Caco-2 (cell line): Measurements from ENCODE around the gene MAGEL2. TPM values are rescaled to one million over a fixed set of nuclear protein-coding genes. Genes with fewer than 3 reads are reported as not detected.

Experiments used
- BruUV-seq: library from RNA; stranded (reverse); fragments of 400-500 nt; replicated peaks from 2 replicates; lab custom pipeline; 2021; lab: Mats Ljungman, UMichigan
- CTCF ChIA-PET: fragments of 300-600 bp; sonication (Branson Sonifier 250); formaldehyde crosslinking; loops from one replicate; lab custom pipeline; 2022; ENCODE audit warnings: antibody characterized with exemption; lab: Charles Lee
- POLR2A ChIA-PET: fragments of 300-600 bp; sonication (Branson Sonifier 250); formaldehyde crosslinking; loops from one replicate; lab custom pipeline; 2022; ENCODE audit warnings: antibody characterized with exemption; lab: Charles Lee
- DNase-seq, 2 experiments: peaks; one replicate each; pipeline versions ENCODE4 v3.0.0 to v3.0.0-alpha.2; 2020 to 2022
- H3K27me3 ChIP-seq: replicated peaks from 2 replicates; pipeline ENCODE4 v1.6.0; 2011; ENCODE audit warnings: low read length; ENCODE audit not compliant: control insufficient read depth, insufficient read depth
- H3K36me3 ChIP-seq: 2 replicates; pipeline ENCODE4 v1.5.1; 2011; ENCODE audit warnings: low read length; ENCODE audit not compliant: control insufficient read depth, insufficient read depth
- H3K4me1 ChIP-seq: fragments of 250-450 bp; sonication (Bioruptor Pico); 2 replicates; pipeline ENCODE4 v1.5.1; 2020; ENCODE audit warnings: mild to moderate bottlenecking
- H3K4me3 ChIP-seq: 2 replicates; pipeline ENCODE4 v1.5.1; 2011; ENCODE audit warnings: low read depth, mild to moderate bottlenecking, control low read depth, low read length
- H3K9me3 ChIP-seq: fragments of 250-450 bp; sonication (Bioruptor Pico); 2 replicates; pipeline ENCODE4 v1.5.1; 2020; ENCODE audit warnings: mild to moderate bottlenecking, moderate library complexity
- H3K27ac Mint-ChIP-seq: one replicate; pipeline ENCODE4 v1.8.0; 2022; ENCODE audit warnings: mixed read lengths; ENCODE audit not compliant: unreplicated experiment
- H3K27me3 Mint-ChIP-seq: one replicate; pipeline ENCODE4 v1.8.0; 2022; ENCODE audit warnings: mixed read lengths; ENCODE audit not compliant: insufficient read depth, unreplicated experiment
- H3K36me3 Mint-ChIP-seq: one replicate; pipeline ENCODE4 v1.8.0; 2022; ENCODE audit warnings: mild to moderate bottlenecking, mixed read lengths; ENCODE audit not compliant: insufficient read depth, unreplicated experiment
- H3K4me1 Mint-ChIP-seq: one replicate; pipeline ENCODE4 v1.8.0; 2022; ENCODE audit warnings: low read depth, mixed read lengths; ENCODE audit not compliant: unreplicated experiment
- H3K4me3 Mint-ChIP-seq: one replicate; pipeline ENCODE4 v1.8.0; 2022; ENCODE audit warnings: mild to moderate bottlenecking, moderate library complexity, mixed read lengths; ENCODE audit not compliant: unreplicated experiment
- H3K9me3 Mint-ChIP-seq: one replicate; pipeline ENCODE4 v1.8.0; 2022; ENCODE audit warnings: mixed read lengths; ENCODE audit not compliant: unreplicated experiment
- intact Hi-C: fragments of 100-400 bp; cut with micrococcal nuclease; formaldehyde crosslinking; loops from one replicate; pipeline ENCODE4 v1.10.0; 2022; ENCODE audit not compliant: unreplicated experiment
- total RNA-seq: library from RNA; stranded (reverse); gene quantifications from 2 replicates; pipeline ENCODE4 v1.2.3, GENCODE V29; 2022
- TF ChIP-seq, protein P1 (sequence below), 2 experiments: fragments of 200-600 bp in 1 of 2; IDR thresholded peaks; 1 replicate in 1 of 2; 2 replicates in 1 of 2; pipeline versions ENCODE4 v1.5.1 to v1.8.0; 2011 to 2022; ENCODE audit warnings: antibody characterized with exemption in 1 of 2, control low read depth in 1 of 2, inconsistent platforms in 1 of 2, low read depth in 1 of 2, low read length in 1 of 2, mild to moderate bottlenecking in 1 of 2, moderate library complexity in 1 of 2; ENCODE audit not compliant: insufficient read depth in 1 of 2, severe bottlenecking in 1 of 2, unreplicated experiment in 1 of 2

MAGEL2 gene
- total RNA-seq, 1 experiment from 2014 or later = not detected

DNA sequence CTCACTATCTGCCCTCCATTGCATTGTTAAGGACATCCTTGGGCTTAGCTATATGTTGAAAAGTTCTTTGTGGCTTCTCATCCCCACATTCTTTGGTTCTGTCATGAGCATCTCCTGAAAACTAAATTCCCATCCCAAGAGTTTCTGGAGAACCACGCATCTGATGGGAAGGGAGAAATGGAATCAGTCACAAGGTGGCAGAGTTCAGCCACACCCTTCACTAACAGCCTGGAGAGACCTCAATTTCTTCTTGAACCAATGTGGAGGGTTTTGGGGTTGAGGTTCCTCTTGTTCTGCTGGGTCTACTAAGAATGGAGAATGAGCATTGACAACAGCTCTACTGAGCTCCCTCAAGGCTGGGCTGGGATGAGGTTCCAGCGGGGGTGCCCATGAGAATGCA lies 15.6 kb upstream of the MAGEL2 start:
- H3K4me3 ChIP-seq = no peak overlapping the region
- no peaks in the 10 kb centered on the region for H3K27me3 ChIP-seq
- TF ChIP-seq, protein P1, sequence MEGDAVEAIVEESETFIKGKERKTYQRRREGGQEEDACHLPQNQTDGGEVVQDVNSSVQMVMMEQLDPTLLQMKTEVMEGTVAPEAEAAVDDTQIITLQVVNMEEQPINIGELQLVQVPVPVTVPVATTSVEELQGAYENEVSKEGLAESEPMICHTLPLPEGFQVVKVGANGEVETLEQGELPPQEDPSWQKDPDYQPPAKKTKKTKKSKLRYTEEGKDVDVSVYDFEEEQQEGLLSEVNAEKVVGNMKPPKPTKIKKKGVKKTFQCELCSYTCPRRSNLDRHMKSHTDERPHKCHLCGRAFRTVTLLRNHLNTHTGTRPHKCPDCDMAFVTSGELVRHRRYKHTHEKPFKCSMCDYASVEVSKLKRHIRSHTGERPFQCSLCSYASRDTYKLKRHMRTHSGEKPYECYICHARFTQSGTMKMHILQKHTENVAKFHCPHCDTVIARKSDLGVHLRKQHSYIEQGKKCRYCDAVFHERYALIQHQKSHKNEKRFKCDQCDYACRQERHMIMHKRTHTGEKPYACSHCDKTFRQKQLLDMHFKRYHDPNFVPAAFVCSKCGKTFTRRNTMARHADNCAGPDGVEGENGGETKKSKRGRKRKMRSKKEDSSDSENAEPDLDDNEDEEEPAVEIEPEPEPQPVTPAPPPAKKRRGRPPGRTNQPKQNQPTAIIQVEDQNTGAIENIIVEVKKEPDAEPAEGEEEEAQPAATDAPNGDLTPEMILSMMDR (IDR thresholded peaks at IDR 0.05; ENCODE audit: insufficient read depth in 1 of 2, low read depth in 1 of 2, low read length in 1 of 2, severe bottlenecking in 1 of 2, unreplicated experiment in 1 of 2) = no peak
- CTCF ChIA-PET = no interaction called here
- Mint-ChIP-seq H3K4me1 (no peaks in the 10 kb centered on the region), H3K36me3 (no peaks in the 10 kb centered on the region), H3K4me3 (no peak overlapping the region), H3K9me3 (no peaks in the 10 kb centered on the region), H3K27ac (no peak overlapping the region), H3K27me3 (peaks cover 3% of the 10 kb centered on the region)
- H3K9me3 ChIP-seq = peaks cover 4% of the 10 kb centered on the region; the same call in 1 of the 2 replicates
- intact Hi-C loops = no loop called here
- no peak for DNase-seq
- H3K4me1 ChIP-seq = 0 out of 2 replicates have a peak, but pooled peaks cover 6% of the 10 kb centered on the region
- POLR2A ChIA-PET = no interaction called here
- H3K36me3 ChIP-seq = no peaks in the 10 kb centered on the region
- BruUV-seq = no TSS peak

DNA sequence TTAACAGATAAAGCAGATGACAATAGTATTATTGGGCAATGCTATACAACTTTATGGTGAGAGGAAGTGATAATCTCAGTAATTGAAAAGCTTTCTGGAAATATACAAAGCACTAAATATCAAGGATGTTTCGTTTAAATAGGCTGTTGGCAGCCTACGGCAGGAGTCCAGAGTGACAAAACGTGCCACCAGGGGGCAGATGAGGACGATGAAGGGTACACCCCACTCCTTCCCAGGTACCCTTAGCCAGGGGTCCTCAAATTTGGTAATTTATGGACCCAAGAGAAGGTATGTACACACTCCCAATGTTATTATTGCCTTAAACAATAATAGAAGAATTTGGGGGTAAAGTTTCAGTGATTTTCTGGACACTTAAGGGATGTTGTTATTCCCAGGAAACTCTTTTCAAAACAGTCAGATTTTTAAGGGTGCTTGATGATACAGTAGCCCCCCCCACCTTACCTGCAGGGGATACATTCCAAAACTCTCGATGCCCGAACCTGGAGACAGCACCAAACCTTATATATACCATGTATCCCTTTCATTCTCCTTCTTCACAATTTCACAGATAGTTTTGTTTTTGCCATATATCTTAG lies 1.4 kb upstream of the MAGEL2 start:
- ChIA-PET POLR2A (no interaction called here), CTCF (interaction anchor here (1.2 kb wide), 1 partner anchor 229 kb away, joined by 3 read pairs; no protein-coding TSS in a partner anchor)
- peak; percentile 45 to 66 for DNase-seq
- Mint-ChIP-seq H3K36me3 (no peaks in the 10 kb centered on the region), H3K27ac (no peak overlapping the region), H3K9me3 (no peaks in the 10 kb centered on the region), H3K4me3 (no peak overlapping the region), H3K4me1 (no peaks in the 10 kb centered on the region), H3K27me3 (peaks cover 15% of the 10 kb centered on the region)
- Histone ChIP-seq H3K27me3 (no peaks in the 10 kb centered on the region), H3K4me1 (no peaks in the 10 kb centered on the region), H3K36me3 (no peaks in the 10 kb centered on the region), H3K9me3 (no peaks in the 10 kb centered on the region), H3K4me3 (no peak overlapping the region)
- intact Hi-C loops = loop anchor here (1.0 kb wide), 2 partner anchors 208 to 229 kb away; no protein-coding TSS in a partner anchor
- BruUV-seq = no TSS peak
- TF ChIP-seq, protein P1 (IDR thresholded peaks at IDR 0.05; ENCODE audit: insufficient read depth in 1 of 2, low read depth in 1 of 2, low read length in 1 of 2, severe bottlenecking in 1 of 2, unreplicated experiment in 1 of 2) = peak; percentile 68 to 85

DNA sequence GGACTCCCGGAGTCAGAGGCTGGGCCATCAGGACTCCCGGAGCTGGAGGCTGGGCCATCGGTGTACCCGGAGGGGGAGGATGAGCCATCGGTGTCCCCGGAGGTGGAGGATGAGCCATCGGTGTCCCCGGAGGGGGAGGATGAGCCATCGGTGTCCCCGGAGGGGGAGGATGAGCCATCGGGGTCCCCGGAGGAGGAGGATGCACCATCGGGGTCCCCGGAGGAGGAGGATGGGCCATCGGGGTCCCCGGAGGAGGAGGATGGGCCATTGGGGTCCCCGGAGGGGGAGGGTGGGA lies 719 bp downstream of the MAGEL2 start:
- Histone ChIP-seq H3K27me3 (no peaks in the 10 kb centered on the region), H3K36me3 (no peaks in the 10 kb centered on the region), H3K4me1 (no peaks in the 10 kb centered on the region), H3K9me3 (no peaks in the 10 kb centered on the region), H3K4me3 (no peak overlapping the region)
- Mint-ChIP-seq H3K27ac (no peak overlapping the region), H3K4me3 (no peak overlapping the region), H3K36me3 (no peaks in the 10 kb centered on the region), H3K27me3 (peaks cover 11% of the 10 kb centered on the region), H3K9me3 (no peaks in the 10 kb centered on the region), H3K4me1 (no peaks in the 10 kb centered on the region)
- ChIA-PET POLR2A (no interaction called here), CTCF (interaction anchor here (1.2 kb wide), 1 partner anchor 211 kb away, joined by 5 read pairs; no protein-coding TSS in a partner anchor)
- no peak for DNase-seq
- TF ChIP-seq, protein P1 (IDR thresholded peaks at IDR 0.05; ENCODE audit: insufficient read depth in 1 of 2, low read depth in 1 of 2, low read length in 1 of 2, severe bottlenecking in 1 of 2, unreplicated experiment in 1 of 2) = no peak
- intact Hi-C loops = no loop called here
- BruUV-seq = no TSS peak
